Central memory CD8-positive, alpha-beta T cell (primary cell): ENCODE data around the gene TWNK.

Source experiments
- ATAC-seq: fragments of 150-1000 bp; cut with Tn5 transposase; replicated peaks from 2 replicates; pipeline ENCODE4 v1.10.0; 2022; ENCODE audit warnings: mild to moderate bottlenecking, moderate FRiP score, moderate number of reproducible peaks; ENCODE audit not compliant: poor library complexity, severe bottlenecking; ENCODE audit errors: extremely low read depth
- DNase-seq, 2 donors: peaks; one replicate each; pipeline ENCODE4 v3.0.0; 2021; ENCODE audit warnings: low spot score in 2 of 2
- H3K27ac Mint-ChIP-seq: one replicate; pipeline ENCODE4 v1.8.0; 2022; ENCODE audit warnings: low read depth, mild to moderate bottlenecking, moderate library complexity, mixed read lengths
- H3K27me3 Mint-ChIP-seq: one replicate; pipeline ENCODE4 v1.8.0; 2022; ENCODE audit warnings: mixed read lengths
- H3K36me3 Mint-ChIP-seq: one replicate; pipeline ENCODE4 v1.8.0; 2022; ENCODE audit warnings: mild to moderate bottlenecking, moderate library complexity, mixed read lengths; ENCODE audit not compliant: insufficient read depth
- H3K4me1 Mint-ChIP-seq: one replicate; pipeline ENCODE4 v1.8.0; 2022; ENCODE audit warnings: mixed read lengths
- H3K4me3 Mint-ChIP-seq: one replicate; pipeline ENCODE4 v1.8.0; 2022; ENCODE audit warnings: mild to moderate bottlenecking, moderate library complexity, mixed read lengths
- H3K9me3 Mint-ChIP-seq: one replicate; pipeline ENCODE4 v1.8.0; 2022; ENCODE audit warnings: mixed read lengths

TWNK gene

DNA sequence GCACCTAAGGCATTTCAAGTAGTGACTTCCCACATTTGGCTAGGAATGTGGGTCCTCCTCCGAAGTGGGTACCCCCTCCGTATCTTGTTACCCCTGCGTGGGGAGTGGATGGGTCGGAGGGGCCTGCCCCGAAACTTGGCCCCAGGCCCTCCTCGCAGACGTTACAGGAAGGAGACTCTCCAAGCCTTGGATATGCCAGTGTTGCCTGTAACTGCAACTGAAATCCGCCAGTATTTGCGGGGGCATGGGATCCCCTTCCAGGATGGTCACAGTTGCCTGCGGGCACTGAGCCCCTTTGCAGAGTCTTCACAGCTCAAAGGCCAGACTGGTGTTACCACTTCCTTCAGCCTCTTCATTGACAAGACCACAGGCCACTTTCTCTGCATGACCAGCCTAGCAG is 823 bp downstream of the TWNK start:
- peaks cover 40% of the 10 kb centered on the region for H3K4me1 Mint-ChIP-seq
- no peak for DNase-seq
- peaks cover 17% of the 10 kb centered on the region for H3K36me3 Mint-ChIP-seq
- H3K4me3 Mint-ChIP-seq: peak overlapping the region; percentile 93
- H3K27ac Mint-ChIP-seq: peak overlapping the region; percentile 87
- no peaks in the 10 kb centered on the region for H3K9me3 Mint-ChIP-seq
- ATAC-seq: no peak
- no peaks in the 10 kb centered on the region for H3K27me3 Mint-ChIP-seq

DNA sequence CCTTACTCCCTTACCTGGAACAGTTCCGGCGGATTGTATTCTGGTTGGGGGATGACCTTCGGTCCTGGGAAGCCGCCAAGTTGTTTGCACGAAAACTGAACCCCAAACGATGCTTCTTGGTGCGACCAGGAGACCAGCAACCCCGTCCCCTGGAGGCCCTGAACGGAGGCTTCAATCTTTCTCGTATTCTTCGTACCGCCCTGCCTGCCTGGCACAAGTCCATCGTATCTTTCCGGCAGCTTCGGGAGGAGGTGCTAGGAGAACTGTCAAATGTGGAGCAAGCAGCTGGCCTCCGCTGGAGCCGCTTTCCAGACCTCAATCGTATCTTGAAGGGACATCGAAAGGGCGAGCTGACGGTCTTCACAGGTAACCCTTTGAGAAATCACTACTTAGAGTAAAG is 1.7 kb downstream of the TWNK start:
- peaks cover 20% of the 10 kb centered on the region for H3K36me3 Mint-ChIP-seq
- no peak overlapping the region for H3K27ac Mint-ChIP-seq
- DNase-seq (no peak), ATAC-seq (no peak)
- H3K9me3 Mint-ChIP-seq: no peaks in the 10 kb centered on the region
- H3K27me3 Mint-ChIP-seq: no peaks in the 10 kb centered on the region
- no peak overlapping the region for H3K4me3 Mint-ChIP-seq
- peaks cover 40% of the 10 kb centered on the region for H3K4me1 Mint-ChIP-seq

DNA sequence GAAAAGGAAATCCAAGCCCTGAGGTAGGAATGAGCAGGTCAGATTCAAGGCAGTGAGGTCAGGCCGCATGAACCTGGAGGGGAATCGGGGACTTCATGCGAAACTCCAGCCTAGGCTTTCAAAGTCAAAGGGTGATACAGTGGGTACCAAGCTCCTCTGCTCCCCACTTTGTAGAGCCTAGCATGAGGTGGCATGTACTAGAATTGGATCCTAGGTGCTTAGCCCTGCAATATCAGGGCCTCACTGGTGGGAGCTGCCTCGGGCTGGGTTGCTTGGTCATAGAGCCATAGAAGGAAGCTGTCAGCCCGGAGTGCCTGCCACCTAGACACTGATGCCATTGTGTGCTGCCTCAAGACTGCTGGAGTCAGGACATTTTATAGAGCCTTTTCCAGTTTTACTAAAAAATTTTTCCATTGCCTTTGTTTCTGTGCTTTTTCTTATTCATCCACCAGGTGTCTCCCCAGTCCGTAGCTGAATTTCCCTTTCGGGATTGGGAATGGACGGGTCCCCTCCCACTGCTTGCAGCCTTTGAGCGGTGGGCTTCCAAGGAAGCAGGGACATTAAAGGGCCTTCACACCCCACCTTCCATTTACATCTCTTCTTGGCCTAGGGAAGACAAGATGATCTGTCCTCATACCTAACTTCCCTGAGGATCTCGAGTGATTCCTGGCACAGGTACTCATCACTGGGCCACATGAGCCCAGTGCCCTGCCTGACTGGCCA is 6.8 kb downstream of the TWNK start:
- no peak overlapping the region for H3K27ac Mint-ChIP-seq

GRCh38 chr10:100995181-100995580 is 7.8 kb downstream of the TWNK start:
- H3K4me1 Mint-ChIP-seq: peaks cover 24% of the 10 kb centered on the region
- no peaks in the 10 kb centered on the region for H3K27me3 Mint-ChIP-seq
- DNase-seq: no peak
- H3K27ac Mint-ChIP-seq: no peak overlapping the region
- H3K9me3 Mint-ChIP-seq: no peaks in the 10 kb centered on the region
- peak overlapping the region; percentile 82 for H3K4me3 Mint-ChIP-seq
- peaks cover 19% of the 10 kb centered on the region for H3K36me3 Mint-ChIP-seq
- no peak for ATAC-seq

More for the DNA sequence above, 6.8 kb downstream of the TWNK start:
- peaks cover 24% of the 10 kb centered on the region for H3K4me1 Mint-ChIP-seq
- no peaks in the 10 kb centered on the region for H3K9me3 Mint-ChIP-seq
- no peak overlapping the region for H3K4me3 Mint-ChIP-seq
- DNase-seq (no peak), ATAC-seq (no peak)
- no peaks in the 10 kb centered on the region for H3K27me3 Mint-ChIP-seq
- peaks cover 17% of the 10 kb centered on the region for H3K36me3 Mint-ChIP-seq

DNA sequence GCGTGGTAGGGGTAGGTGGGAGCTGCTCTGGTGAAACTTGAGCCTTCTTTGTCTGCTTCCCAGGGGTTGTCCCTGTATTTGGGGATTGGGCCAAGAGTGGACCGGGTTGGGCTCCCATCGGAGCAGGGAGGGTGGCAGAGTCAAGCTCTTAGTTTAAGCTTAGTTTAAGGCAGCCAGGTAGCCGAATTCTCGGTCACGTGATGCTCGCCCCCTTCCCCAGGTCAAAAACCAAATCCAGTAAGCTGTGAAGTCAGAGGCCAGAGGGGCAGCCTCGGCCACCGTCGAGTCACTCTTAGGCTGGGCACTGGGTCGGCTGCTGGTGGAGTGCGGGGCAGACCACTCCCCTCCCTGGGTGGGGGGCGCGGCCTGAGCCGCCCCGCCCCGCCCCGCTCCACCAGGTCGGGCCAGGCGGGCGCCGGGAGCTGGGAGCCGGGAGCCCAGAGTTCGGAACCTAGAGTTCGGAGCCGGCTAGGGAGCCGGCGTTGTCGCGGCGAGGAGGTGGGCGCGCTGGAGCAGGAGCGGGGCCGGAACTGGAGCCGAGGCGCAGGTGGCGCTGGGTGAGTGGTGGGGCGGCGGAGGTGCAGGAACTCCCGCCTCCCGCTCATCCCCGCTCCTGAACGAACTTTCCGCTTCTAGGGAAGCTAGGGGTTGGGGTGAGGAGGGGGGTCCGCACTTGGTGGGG is 9.5 kb downstream of the TWNK start:
- Mint-ChIP-seq H3K36me3 (peaks cover 20% of the 10 kb centered on the region), H3K4me1 (peaks cover 25% of the 10 kb centered on the region), H3K27ac (peak overlapping the region; percentile 64), H3K9me3 (no peaks in the 10 kb centered on the region), H3K27me3 (no peaks in the 10 kb centered on the region), H3K4me3 (peak overlapping the region; percentile 82)
- ATAC-seq (peak; percentile 33), DNase-seq (peak in 1 of 2 donors; percentile 32)

DNA sequence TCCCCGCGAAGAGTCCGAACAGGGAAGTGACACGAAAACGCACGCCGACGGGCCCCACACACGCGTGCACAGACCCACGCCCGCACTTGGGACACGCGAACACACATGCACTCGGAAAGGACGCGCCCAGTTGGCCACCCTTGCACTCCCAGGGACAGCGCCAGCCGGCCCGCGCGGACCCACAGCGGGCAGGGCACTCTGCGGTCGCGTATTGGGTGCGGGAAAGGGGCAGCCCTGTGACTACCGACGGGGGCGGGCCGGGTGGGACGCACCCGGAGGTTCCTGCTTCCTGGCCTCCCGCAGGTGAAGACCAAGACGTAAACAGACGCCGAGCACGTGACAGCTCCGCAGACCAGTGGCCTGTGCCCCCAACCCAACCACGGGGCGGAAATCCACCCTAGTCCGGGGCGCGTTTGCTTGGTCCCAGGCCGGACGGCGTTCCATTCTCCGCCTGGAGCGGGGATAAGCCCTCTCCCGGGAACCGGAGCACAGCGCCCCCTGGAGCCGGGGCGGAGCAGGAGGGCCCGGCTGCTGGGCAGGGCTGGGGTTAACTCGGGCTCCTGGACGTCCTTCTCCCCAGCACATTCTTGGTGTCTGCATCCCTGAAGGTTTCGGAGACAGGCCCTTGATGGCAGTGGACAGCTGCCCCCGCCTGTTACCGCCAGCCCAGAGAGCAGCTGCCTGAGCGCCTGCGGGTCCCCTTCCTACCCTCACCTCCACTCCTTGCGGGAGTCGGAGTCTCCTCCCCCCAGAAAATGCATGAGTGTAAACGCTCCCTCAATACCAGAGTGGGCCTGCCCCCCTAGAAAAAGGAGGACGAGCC is 10.2 kb downstream of the TWNK start:
- DNase-seq: peak; percentile 48 to 66
- H3K27ac Mint-ChIP-seq: peak overlapping the region; percentile 72

GRCh38 chr10:100998183-100998990 is 11.0 kb downstream of the TWNK start:
- H3K27me3 Mint-ChIP-seq: no peaks in the 10 kb centered on the region
- H3K9me3 Mint-ChIP-seq: no peaks in the 10 kb centered on the region
- H3K27ac Mint-ChIP-seq: peak overlapping the region; percentile 72
- H3K4me1 Mint-ChIP-seq: peaks cover 25% of the 10 kb centered on the region
- DNase-seq (peak; percentile 34 to 42), ATAC-seq (peak; percentile 35)
- H3K4me3 Mint-ChIP-seq: peak overlapping the region; percentile 82
- peaks cover 15% of the 10 kb centered on the region for H3K36me3 Mint-ChIP-seq

More for the DNA sequence above, 10.2 kb downstream of the TWNK start:
- no peaks in the 10 kb centered on the region for H3K9me3 Mint-ChIP-seq
- H3K27me3 Mint-ChIP-seq: no peaks in the 10 kb centered on the region
- H3K4me3 Mint-ChIP-seq: peak overlapping the region; percentile 82
- H3K36me3 Mint-ChIP-seq: peaks cover 20% of the 10 kb centered on the region
- H3K4me1 Mint-ChIP-seq: peaks cover 25% of the 10 kb centered on the region
- peak; percentile 53 for ATAC-seq

DNA sequence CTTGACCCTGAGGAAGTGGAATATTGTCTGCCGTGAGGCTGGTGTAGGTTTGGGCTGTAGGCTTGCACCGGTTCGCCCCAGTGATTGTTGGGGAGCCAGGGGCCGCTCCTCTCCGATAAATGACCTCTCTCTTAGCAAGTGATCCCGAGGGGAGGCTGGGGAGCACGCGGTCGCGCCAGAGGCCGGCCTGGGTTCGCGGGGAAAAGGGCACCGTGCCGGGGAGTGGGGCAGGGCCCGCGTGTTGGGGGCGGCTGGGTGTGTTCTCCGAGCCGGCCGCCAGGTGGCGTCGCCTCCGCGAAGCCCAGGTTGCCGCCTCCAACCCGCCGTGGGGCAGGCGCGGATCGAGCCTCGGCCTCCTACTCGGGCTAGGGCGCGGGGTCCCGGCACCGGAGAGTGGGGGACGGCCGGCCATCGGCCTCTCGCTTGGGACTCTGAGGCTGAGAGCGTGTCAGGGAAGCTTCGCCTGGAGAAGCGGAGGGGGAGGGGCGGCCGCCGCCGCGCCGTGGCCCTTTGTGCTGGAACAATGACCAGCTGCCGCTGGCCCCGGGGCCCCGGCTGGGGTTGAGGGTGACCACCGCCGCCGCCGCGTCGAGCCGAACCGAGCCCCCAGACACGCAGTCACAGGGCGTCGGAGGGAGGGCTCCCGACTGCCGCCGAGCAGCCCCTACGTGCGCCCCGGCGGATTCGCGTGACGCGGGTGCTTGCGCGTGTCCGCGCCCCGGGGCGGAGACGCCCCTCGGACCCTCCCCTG is 11.8 kb downstream of the TWNK start:
- DNase-seq (peak; percentile 61 to 73), ATAC-seq (peak; percentile 63)
- Mint-ChIP-seq H3K27ac (peak overlapping the region; percentile 72), H3K4me3 (peak overlapping the region; percentile 82), H3K4me1 (peaks cover 25% of the 10 kb centered on the region), H3K36me3 (peaks cover 13% of the 10 kb centered on the region), H3K9me3 (no peaks in the 10 kb centered on the region), H3K27me3 (no peaks in the 10 kb centered on the region)

DNA sequence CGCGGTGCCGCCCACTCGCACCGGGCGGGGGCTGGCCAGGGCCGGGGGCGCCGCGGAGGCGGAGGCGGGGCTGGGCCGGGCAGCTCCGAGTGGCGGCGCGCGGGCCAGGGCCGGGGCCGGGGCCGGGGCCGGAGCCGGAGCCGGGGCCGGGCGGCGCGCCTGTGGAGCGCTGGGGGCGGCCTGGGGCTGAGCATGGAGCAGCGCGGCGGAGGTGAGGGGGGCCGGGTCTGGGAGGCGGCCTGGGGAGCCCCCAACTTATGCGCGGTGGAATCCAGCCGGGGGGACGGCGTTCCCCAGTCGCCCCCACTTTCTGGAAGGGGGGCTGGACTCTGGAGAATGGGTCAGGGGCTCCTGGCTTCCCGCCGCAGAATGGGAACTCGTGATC is 12.4 kb downstream of the TWNK start, which contains the start of gene LZTS2:
Gene LZTS2 (plus strand): TSS at position 67 of the 385 bp plus-strand sequence. CDS start 2,731 bp downstream, outside the sequence.
- Mint-ChIP-seq H3K27ac (peak within 1 kb of the TSS; percentile 72), H3K36me3 (peaks cover 12% of the 10 kb centered on the region), H3K27me3 (no peaks in the 10 kb centered on the region), H3K4me1 (peaks cover 25% of the 10 kb centered on the region), H3K4me3 (peak within 1 kb of the TSS; percentile 82), H3K9me3 (no peaks in the 10 kb centered on the region)
- no peak for ATAC-seq
- no peak for DNase-seq

DNA sequence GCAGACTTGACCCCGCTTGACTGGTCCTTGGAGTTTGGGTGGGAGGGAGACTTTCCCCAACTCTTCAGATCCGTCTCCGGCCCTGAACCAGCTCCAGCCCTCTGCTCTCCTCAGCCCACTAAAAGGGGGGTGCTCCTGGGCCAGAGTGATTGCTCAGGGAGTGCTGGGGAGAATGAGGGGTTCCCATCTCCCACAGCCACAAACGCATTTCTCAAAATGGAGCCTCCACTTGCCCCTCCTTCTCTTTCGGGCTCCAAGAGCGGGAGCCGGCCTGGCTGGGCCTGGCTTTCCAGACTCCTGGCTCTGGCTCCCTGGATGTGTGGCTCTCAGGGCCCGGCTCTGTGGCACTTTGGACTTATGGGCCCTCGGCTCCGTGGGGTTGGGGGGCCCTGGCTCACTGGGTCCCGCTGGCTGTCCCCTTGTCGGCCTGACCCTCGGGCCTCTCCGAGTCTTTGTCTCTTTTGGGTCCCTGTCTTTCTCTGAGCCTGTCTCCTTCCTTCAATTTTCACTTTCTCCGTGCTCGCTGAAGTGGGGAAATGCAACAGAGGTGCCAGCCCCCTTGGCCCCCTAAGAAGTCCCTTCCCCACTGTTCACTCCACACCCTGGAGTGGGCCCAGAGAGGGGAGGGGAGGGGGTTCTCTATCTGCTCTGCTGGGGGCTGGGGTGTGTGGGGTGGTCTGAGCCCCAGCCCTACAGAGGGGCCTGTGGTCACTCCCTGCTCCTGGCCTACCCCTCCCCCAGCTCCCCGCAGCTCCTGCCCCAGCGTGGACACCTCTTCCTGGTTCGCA is 13.0 kb downstream of the TWNK start:
- H3K27ac Mint-ChIP-seq: no peak overlapping the region

More for the DNA sequence above, 13.0 kb downstream of the TWNK start:
- ATAC-seq (no peak), DNase-seq (no peak)
- Mint-ChIP-seq H3K4me1 (peaks cover 25% of the 10 kb centered on the region), H3K4me3 (peak overlapping the region; percentile 67), H3K36me3 (peaks cover 12% of the 10 kb centered on the region), H3K27me3 (no peaks in the 10 kb centered on the region), H3K9me3 (no peaks in the 10 kb centered on the region)
